Uterus (tissue), 2 donors: ENCODE data around the gene LRRC4C.

ENCODE experiments used
- POLR2A ChIP-seq, 2 donors: fragments of 450-650 bp; IDR thresholded peaks; one replicate each; pipeline ENCODE4 v1.6.1; 2016; ENCODE audit warnings: antibody characterized with exemption in 2 of 2, mild to moderate bottlenecking in 1 of 2, moderate library complexity in 1 of 2
- TF ChIP-seq, protein P1 (sequence below), 4 experiments: fragments of 200-600 bp in 2 of 4; fragments of 450-650 bp in 2 of 4; sonication (generic) in 2 of 4; IDR thresholded peaks; one replicate each; pipeline ENCODE4 v1.5.1; 2016 to 2019; ENCODE audit warnings: antibody characterized with exemption in 4 of 4, mild to moderate bottlenecking in 2 of 4, moderate library complexity in 1 of 4

DNA sequence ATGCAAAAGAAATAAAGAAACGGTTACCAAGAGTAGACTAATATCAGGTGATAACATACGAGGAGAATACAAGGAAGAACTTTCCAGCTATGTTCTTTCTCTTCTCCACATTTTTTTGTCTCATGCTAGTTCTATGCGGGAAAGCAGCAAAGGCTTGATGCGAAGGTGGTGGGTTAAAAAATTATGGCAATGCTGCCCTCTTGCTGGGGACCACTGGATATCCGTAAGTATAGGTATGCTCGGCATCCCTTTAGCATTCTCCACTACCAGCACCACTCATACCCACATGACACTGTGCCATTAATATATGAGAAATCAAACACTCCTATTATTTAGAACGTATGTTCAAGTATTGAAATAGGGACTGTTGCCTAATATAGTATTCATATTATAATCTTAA, 776.4 kb downstream of the LRRC4C start:
- TF ChIP-seq, protein P1, sequence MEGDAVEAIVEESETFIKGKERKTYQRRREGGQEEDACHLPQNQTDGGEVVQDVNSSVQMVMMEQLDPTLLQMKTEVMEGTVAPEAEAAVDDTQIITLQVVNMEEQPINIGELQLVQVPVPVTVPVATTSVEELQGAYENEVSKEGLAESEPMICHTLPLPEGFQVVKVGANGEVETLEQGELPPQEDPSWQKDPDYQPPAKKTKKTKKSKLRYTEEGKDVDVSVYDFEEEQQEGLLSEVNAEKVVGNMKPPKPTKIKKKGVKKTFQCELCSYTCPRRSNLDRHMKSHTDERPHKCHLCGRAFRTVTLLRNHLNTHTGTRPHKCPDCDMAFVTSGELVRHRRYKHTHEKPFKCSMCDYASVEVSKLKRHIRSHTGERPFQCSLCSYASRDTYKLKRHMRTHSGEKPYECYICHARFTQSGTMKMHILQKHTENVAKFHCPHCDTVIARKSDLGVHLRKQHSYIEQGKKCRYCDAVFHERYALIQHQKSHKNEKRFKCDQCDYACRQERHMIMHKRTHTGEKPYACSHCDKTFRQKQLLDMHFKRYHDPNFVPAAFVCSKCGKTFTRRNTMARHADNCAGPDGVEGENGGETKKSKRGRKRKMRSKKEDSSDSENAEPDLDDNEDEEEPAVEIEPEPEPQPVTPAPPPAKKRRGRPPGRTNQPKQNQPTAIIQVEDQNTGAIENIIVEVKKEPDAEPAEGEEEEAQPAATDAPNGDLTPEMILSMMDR (IDR thresholded peaks at IDR 0.05) = no peak
- no peak for TF ChIP-seq POLR2A (IDR thresholded peaks at IDR 0.05)
